IMR-90 (cell line): ENCODE data around the gene SHISA6. TPM values are rescaled to one million over a fixed set of nuclear protein-coding genes. Genes with fewer than 3 reads are reported as not detected.

Experiments
- ATAC-seq: fragments of 200-7000 bp; cut with Tn5 transposase; 2 replicates; pipeline ENCODE4 v1.9.1; 2020; ENCODE audit warnings: low read depth, mild to moderate bottlenecking, moderate library complexity
- BruUV-seq: library from RNA; stranded (reverse); fragments of 400-500 nt; replicated peaks from 2 replicates; lab custom pipeline; 2021; lab: Mats Ljungman, UMichigan
- CTCF ChIA-PET: fragments of 300-600 bp; formaldehyde crosslinking; extraction: SDS; loops from one replicate; lab custom pipeline; 2021; ENCODE audit warnings: antibody characterized with exemption; lab: Yijun Ruan, JAX
- POLR2A ChIA-PET: fragments of 300-600 bp; sonication (Branson Sonifier 250); formaldehyde crosslinking; loops from one replicate; lab custom pipeline; 2022; ENCODE audit warnings: antibody characterized with exemption; ENCODE audit not compliant: unreplicated experiment; lab: Charles Lee
- DNase-seq: peaks from one replicate; pipeline ENCODE4 v3.0.0; 2013
- H2AFZ ChIP-seq: replicated peaks from 2 replicates; pipeline ENCODE3; 2013; ENCODE audit warnings: low read length, mild to moderate bottlenecking; ENCODE audit not compliant: poor library complexity
- H2AK5ac ChIP-seq: 2 replicates; pipeline ENCODE4 v1.6.1; 2013; ENCODE audit warnings: low read depth, low read length, inconsistent platforms
- H2AK9ac ChIP-seq: replicated peaks from 2 replicates; pipeline ENCODE3; 2013; ENCODE audit warnings: mild to moderate bottlenecking, low read depth, low read length, moderate library complexity; ENCODE audit not compliant: poor library complexity
- H2BK120ac ChIP-seq: 2 replicates; pipeline ENCODE4 v1.6.1; 2013; ENCODE audit warnings: low read depth, low read length, inconsistent platforms
- H2BK15ac ChIP-seq: 3 replicates; pipeline ENCODE4 v1.6.1; 2013; ENCODE audit warnings: low read depth, low read length, inconsistent platforms
- H2BK20ac ChIP-seq: 2 replicates; pipeline ENCODE4 v1.6.1; 2013; ENCODE audit warnings: low read depth, mild to moderate bottlenecking, inconsistent platforms, low read length, moderate library complexity
- H2BK5ac ChIP-seq: 2 replicates; pipeline ENCODE4 v1.6.1; 2013; ENCODE audit warnings: mild to moderate bottlenecking, low read depth, low read length, inconsistent platforms; ENCODE audit not compliant: poor library complexity, severe bottlenecking
- H3K14ac ChIP-seq: replicated peaks from 2 replicates; pipeline ENCODE4 v1.6.1; 2013; ENCODE audit warnings: low read depth, low read length, inconsistent platforms
- H3K18ac ChIP-seq: 2 replicates; pipeline ENCODE4 v1.6.1; 2013; ENCODE audit warnings: low read depth, low read length, control low read depth
- H3K23ac ChIP-seq: 2 replicates; pipeline ENCODE4 v1.6.1; 2013; ENCODE audit warnings: low read depth, low read length, inconsistent platforms
- H3K27ac ChIP-seq: 2 replicates; pipeline ENCODE4 v1.5.1; 2013; ENCODE audit warnings: mild to moderate bottlenecking, control low read depth, low read length; ENCODE audit not compliant: insufficient read depth
- H3K27me3 ChIP-seq: 2 replicates; pipeline ENCODE4 v1.6.1; 2013; ENCODE audit warnings: low read length; ENCODE audit not compliant: control insufficient read depth, insufficient read depth
- H3K36me3 ChIP-seq: 2 replicates; pipeline ENCODE4 v1.6.1; 2013; ENCODE audit warnings: low read length, mixed read lengths; ENCODE audit not compliant: control insufficient read depth, insufficient read depth
- H3K4ac ChIP-seq: 2 replicates; pipeline ENCODE4 v1.6.1; 2013; ENCODE audit warnings: low read depth, low read length, inconsistent platforms
- H3K4me1 ChIP-seq: 2 replicates; pipeline ENCODE4 v1.6.1; 2013; ENCODE audit warnings: low read length, mixed read lengths; ENCODE audit not compliant: control insufficient read depth, insufficient read depth
- H3K4me2 ChIP-seq: 2 replicates; pipeline ENCODE4 v1.6.1; 2013; ENCODE audit warnings: low read depth, mild to moderate bottlenecking, control low read depth, low read length, moderate library complexity
- H3K4me3 ChIP-seq: 2 replicates; pipeline ENCODE4 v1.5.1; 2013; ENCODE audit warnings: low read depth, mild to moderate bottlenecking, control low read depth, low read length, moderate library complexity; ENCODE audit not compliant: insufficient read depth
- H3K56ac ChIP-seq: 2 replicates; pipeline ENCODE4 v1.6.1; 2013; ENCODE audit warnings: low read length, inconsistent platforms; ENCODE audit not compliant: insufficient read depth; ENCODE audit errors: extremely low read depth
- H3K79me1 ChIP-seq, 2 experiments: 2 replicates each; pipeline ENCODE4 v1.6.1; 2013; ENCODE audit warnings: low read length in 2 of 2, inconsistent platforms in 1 of 2, low read depth in 1 of 2
- H3K9ac ChIP-seq: 2 replicates; pipeline ENCODE4 v1.6.1; 2013; ENCODE audit warnings: low read depth, low read length, control low read depth
- H3K9me1 ChIP-seq: 2 replicates; pipeline ENCODE4 v1.6.1; 2013; ENCODE audit warnings: low read length, inconsistent platforms; ENCODE audit not compliant: insufficient read depth
- H3K9me3 ChIP-seq: 2 replicates; pipeline ENCODE4 v1.6.1; 2013; ENCODE audit warnings: low read length; ENCODE audit not compliant: control insufficient read depth, insufficient read depth
- H4K20me1 ChIP-seq: 2 replicates; pipeline ENCODE4 v1.6.1; 2013; ENCODE audit warnings: low read length, inconsistent platforms; ENCODE audit not compliant: insufficient read depth
- H4K5ac ChIP-seq: 2 replicates; pipeline ENCODE4 v1.6.1; 2013; ENCODE audit warnings: mild to moderate bottlenecking, low read depth, low read length, control low read depth
- H4K8ac ChIP-seq, 2 experiments: 2 replicates each; pipeline ENCODE4 v1.6.1; 2013; ENCODE audit warnings: low read depth in 2 of 2, low read length in 2 of 2, control low read depth in 1 of 2, inconsistent platforms in 1 of 2
- H4K91ac ChIP-seq: 2 replicates; pipeline ENCODE4 v1.6.1; 2013; ENCODE audit warnings: low read depth, low read length, inconsistent platforms; ENCODE audit not compliant: insufficient read depth
- CTCF ChIP-seq: conservative IDR thresholded peaks from 2 replicates; pipeline ENCODE4 v1.5.1; 2012; ENCODE audit warnings: mild to moderate bottlenecking, low read depth, low read length, improper control_type of control experiment
- USF2 ChIP-seq: fragments of 150-350 bp; IDR thresholded peaks from 2 replicates; pipeline ENCODE4 v1.6.1; 2017; ENCODE audit warnings: mild to moderate bottlenecking, antibody characterized with exemption, low read length, low read depth
- WGBS, 2 experiments: methylation state at CpG; one replicate each; pipeline versions ENCODE4 v1.1.5 to v1.1.7; 2013; ENCODE audit warnings: missing lambda C conversion rate in 2 of 2; ENCODE audit not compliant: insufficient read length in 1 of 2; ENCODE audit errors: extremely low coverage in 2 of 2; 5-methylcytosine and 5-hydroxymethylcytosine counted together
- dilution Hi-C: fragments of 300-500 bp; cut with HindIII; formaldehyde crosslinking; loops from one replicate; pipeline ENCODE4 v1.14.3; 2018; ENCODE audit warnings: low sequenced_read_pairs; ENCODE audit not compliant: unreplicated experiment
- in situ Hi-C: fragments of 300-500 bp; cut with MboI; formaldehyde crosslinking; loops from 3 replicates; pipeline ENCODE4 v1.14.3; 2019; ENCODE audit warnings: low sequenced_read_pairs, inconsistent platforms, mixed read lengths
- intact Hi-C: fragments of 100-400 bp; cut with micrococcal nuclease; formaldehyde crosslinking; loops from 2 replicates; pipeline ENCODE4 v1.10.0; 2022
- polyA plus RNA-seq, 3 experiments: library from polyadenylated mRNA; depleted of rRNA; stranded (reverse); fragments of >200 nt; gene quantifications; 2 replicates each; pipeline ENCODE4 v1.2.3, GENCODE V29; 2012; ENCODE audit warnings: low replicate concordance in 1 of 3
- total RNA-seq: library from RNA; depleted of rRNA; stranded (reverse); fragments of >200 nt; gene quantifications from 2 replicates; pipeline ENCODE4 v1.2.3, GENCODE V29; 2012

The SHISA6 gene
- total and polyA plus RNA-seq, 2 of the 4 experiments (the other 2 are of a cell fraction), result not detected

GRCh38 chr17:11324021-11324420 is 83.0 kb downstream of the SHISA6 start:
- H3K27ac ChIP-seq, result no peak overlapping the region
- TF ChIP-seq CTCF (no peak), USF2 (no peak)
- in situ Hi-C loops, result no loop called here
- H2BK15ac ChIP-seq, result no peak overlapping the region
- H3K27me3 ChIP-seq, result no peaks in the 10 kb centered on the region
- H3K4me1 ChIP-seq, result no peaks in the 10 kb centered on the region
- no peaks in the 10 kb centered on the region for H3K9me1 ChIP-seq
- no peak for ATAC-seq
- H3K9ac ChIP-seq, result no peak overlapping the region
- no peak overlapping the region for H2BK120ac ChIP-seq
- H3K4me2 ChIP-seq, result no peak overlapping the region
- no peak overlapping the region for H2AK5ac ChIP-seq
- no peak overlapping the region for H3K23ac ChIP-seq
- dilution Hi-C loops, result no loop called here
- no peaks in the 10 kb centered on the region for H4K20me1 ChIP-seq
- no peak for DNase-seq
- H4K91ac ChIP-seq, result no peak overlapping the region
- intact Hi-C loops, result no loop called here
- no peak overlapping the region for H2BK5ac ChIP-seq
- peaks cover 23% of the 10 kb centered on the region for H3K9me3 ChIP-seq
- BruUV-seq, result no TSS peak
- no peak overlapping the region for H3K18ac ChIP-seq
- no peak overlapping the region for H2AK9ac ChIP-seq
- POLR2A ChIA-PET, result no interaction called here
- H3K79me1 ChIP-seq, result no peaks in the 10 kb centered on the region
- no peaks in the 10 kb centered on the region for H3K36me3 ChIP-seq
- H3K14ac ChIP-seq, result no peak overlapping the region
- H4K5ac ChIP-seq, result no peak overlapping the region
- H3K56ac ChIP-seq, result no peak overlapping the region
- no peak overlapping the region for H2AFZ ChIP-seq
- 33% methylated on average over 1 of the region's 11 CpGs; no CpG with 5 or more reads in 1 of the 2 experiments for WGBS, 2 experiments
- H4K8ac ChIP-seq, result no peak overlapping the region
- H3K4me3 ChIP-seq, result no peak overlapping the region
- no peak overlapping the region for H3K4ac ChIP-seq
- H2BK20ac ChIP-seq, result no peak overlapping the region
- CTCF ChIA-PET, result no interaction called here
